Astrocyte (in vitro differentiated cells and primary cell): ENCODE data around the gene DNTT.

Experiments used
- EZH2 ChIP-seq: IDR thresholded peaks from 2 replicates; pipeline ENCODE4 v1.6.1; 2012; ENCODE audit warnings: mild to moderate bottlenecking, low read length, inconsistent platforms; ENCODE audit not compliant: insufficient read depth
- TF ChIP-seq, protein P1 (sequence below): IDR thresholded peaks from 2 replicates; pipeline ENCODE4 v1.5.1; 2011; ENCODE audit warnings: low read depth, mild to moderate bottlenecking, inconsistent platforms, low read length, moderate library complexity; ENCODE audit not compliant: insufficient read depth

- TF ChIP-seq, protein P1, sequence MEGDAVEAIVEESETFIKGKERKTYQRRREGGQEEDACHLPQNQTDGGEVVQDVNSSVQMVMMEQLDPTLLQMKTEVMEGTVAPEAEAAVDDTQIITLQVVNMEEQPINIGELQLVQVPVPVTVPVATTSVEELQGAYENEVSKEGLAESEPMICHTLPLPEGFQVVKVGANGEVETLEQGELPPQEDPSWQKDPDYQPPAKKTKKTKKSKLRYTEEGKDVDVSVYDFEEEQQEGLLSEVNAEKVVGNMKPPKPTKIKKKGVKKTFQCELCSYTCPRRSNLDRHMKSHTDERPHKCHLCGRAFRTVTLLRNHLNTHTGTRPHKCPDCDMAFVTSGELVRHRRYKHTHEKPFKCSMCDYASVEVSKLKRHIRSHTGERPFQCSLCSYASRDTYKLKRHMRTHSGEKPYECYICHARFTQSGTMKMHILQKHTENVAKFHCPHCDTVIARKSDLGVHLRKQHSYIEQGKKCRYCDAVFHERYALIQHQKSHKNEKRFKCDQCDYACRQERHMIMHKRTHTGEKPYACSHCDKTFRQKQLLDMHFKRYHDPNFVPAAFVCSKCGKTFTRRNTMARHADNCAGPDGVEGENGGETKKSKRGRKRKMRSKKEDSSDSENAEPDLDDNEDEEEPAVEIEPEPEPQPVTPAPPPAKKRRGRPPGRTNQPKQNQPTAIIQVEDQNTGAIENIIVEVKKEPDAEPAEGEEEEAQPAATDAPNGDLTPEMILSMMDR, result no peak
- no peak for TF ChIP-seq EZH2
Measured at GRCh38 chr10:96279191-96279641, 25.0 kb upstream of the DNTT start.
